CD4-positive, alpha-beta T cell treated with Interferon alpha-2 for 1 hour (primary cell): ENCODE data around the gene MRPL48.

ENCODE experiments used
- DNase-seq, 2 donors: peaks; one replicate each; pipeline ENCODE4 v3.0.0-alpha.2; 2020 to 2022

The MRPL48 gene

GRCh38 chr11:73894725-73895335, 107.2 kb downstream of the MRPL48 start:
- DNase-seq: no peak

- DNase-seq: no peak
These were observed 114.6 kb downstream of the MRPL48 start for GRCh38 chr11:73902303-73902702.

DNA sequence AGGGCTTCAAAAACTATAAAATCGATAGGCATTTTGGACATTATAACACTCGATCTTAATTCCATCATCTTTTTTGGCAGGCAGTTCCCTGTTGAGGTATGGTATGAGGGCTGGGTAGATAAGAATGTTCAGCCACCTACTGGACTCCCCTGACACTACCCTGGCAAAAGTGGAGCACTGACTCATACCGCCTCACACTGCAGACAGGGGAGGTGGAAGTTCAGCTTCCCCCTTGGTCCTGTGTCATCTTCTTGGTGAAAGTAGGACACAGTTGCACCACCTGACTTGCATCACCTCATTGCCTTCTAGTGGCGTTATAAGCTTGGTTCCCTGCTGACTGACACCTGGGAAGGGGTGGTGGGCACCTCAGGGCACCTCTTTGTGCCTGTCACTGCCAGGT, 119.5 kb downstream of the MRPL48 start:
- DNase-seq: no peak

DNA sequence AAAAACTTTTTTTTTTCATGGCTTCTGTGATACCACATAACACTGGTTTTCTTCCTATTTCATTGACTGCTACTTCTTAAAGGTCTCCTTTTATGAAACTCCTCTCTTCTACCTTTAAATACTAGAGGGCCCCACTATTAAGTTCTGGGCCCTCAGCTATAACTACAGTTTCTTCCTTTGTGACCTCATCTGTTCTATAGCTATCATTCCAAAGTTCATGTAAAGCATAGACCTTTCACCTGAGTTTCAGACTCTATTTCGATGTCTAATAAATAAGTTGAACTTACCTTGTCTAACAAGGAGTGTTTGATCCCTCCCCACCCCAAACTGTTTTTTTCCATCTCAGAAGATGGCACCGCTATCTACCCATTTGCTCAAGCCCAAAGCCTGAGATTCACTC, 124.4 kb downstream of the MRPL48 start:
- no peak for DNase-seq

DNA sequence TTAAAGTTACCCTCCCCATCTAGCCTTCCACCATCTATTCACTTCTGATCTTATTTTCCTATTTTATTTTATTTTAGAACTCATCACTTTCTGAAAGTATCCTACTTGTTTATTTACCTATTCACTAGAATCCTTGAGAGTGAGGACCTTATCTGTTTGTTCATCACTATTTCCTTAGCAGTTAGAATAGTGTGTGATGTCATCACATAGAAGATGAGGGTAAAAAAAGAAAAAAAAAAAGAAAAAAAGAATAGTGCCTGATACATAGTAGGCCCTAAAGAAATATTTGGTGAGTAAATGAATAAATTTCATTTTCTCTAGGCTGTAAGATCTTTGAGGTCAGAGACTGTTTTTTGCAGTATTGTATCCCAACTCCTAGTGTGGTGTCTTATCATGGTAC, 125.8 kb downstream of the MRPL48 start:
- no peak for DNase-seq

DNA sequence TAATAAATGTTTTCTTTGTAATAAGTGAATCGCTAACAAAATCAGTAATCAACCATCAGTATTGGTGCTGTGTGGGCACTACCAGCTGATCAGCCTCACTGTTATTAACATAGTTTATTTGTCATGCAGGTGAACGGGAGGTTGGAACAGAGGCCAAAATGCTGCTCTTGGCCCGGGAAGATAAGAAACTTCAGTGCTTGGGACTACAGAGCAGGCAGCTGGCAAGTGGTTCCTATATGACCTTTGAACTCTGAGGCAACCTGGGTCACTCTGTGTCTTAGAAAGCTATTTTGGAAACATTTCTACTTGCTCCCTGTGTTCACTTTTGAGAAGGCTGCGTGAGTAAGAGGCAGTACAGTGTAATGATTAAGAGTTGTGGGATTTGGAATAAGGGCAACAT, 126.6 kb downstream of the MRPL48 start:
- no peak for DNase-seq
